HG03159 (cell line): Measurements from ENCODE around the gene DPAGT1.
A peak's percentile ranks its signal among the peaks of the same experiment; 100 is the strongest.
"Not testable (repeated sequence)": the region's sequence is repeated elsewhere in the genome, so short reads cannot be mapped to it uniquely, and the experiment has no call there.

Experiments used
- ATAC-seq: cut with Tn5 transposase; IDR thresholded peaks from one replicate; pipeline ENCODE4 v1.9.1; 2021; ENCODE audit warnings: mild to moderate bottlenecking, moderate library complexity; ENCODE audit not compliant: unreplicated experiment

Gene DPAGT1

DNA sequence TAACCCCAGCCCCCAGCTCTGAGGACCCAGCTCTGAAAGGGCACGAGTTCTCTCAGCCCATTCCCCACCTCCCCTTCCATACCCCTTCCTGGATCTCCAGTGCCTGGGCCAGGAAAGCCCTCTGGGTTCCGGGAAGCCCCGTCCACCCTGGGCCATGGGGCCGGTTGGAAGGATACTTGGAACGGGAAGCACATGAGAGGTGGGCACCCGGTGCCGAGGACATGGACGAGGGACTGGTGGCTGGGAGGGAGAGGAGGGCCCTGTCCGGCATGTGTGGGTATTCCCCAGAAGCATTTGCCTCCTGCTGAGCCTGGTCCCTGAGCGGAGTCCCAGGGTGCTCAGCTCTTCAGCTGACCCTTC is 14.6 kb upstream of the DPAGT1 start:
- ATAC-seq: no peak

GRCh38 chr11:119115484-119116234 is 14.0 kb upstream of the DPAGT1 start:
- no peak for ATAC-seq

- ATAC-seq: no peak
Measured at GRCh38 chr11:119114351-119114750, 12.7 kb upstream of the DPAGT1 start.

GRCh38 chr11:119113716-119114115 is 12.1 kb upstream of the DPAGT1 start:
- ATAC-seq: no peak

GRCh38 chr11:119112314-119113020 is 10.8 kb upstream of the DPAGT1 start:
- ATAC-seq: no peak

DNA sequence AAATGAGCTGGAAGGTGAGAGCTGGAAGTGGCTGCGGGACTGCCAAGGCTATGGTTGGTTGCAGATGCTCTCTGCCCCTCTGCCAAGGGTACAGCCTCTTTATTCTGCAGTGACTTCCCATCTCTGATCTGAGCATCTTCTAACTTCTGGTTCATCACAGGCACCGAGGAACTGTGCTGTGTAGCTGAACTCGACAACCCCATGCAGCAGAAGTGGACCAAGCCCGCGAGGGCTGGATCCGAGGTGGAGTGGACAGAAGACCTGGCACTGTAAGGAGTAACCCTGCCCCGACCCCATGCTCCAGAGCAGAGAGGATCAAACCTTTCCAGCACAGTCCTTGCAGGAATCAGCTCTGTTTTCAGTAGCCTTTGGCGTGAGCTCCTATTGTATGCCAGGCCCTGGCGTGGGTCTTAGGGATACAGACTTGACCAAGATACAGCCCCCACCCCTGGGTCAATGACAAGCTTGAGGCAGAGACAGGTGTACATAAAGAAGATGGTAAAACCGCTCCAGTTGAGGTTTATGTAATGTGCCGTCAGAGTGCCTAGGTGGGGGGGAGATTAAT is 9.8 kb upstream of the DPAGT1 start:
- no peak for ATAC-seq

DNA sequence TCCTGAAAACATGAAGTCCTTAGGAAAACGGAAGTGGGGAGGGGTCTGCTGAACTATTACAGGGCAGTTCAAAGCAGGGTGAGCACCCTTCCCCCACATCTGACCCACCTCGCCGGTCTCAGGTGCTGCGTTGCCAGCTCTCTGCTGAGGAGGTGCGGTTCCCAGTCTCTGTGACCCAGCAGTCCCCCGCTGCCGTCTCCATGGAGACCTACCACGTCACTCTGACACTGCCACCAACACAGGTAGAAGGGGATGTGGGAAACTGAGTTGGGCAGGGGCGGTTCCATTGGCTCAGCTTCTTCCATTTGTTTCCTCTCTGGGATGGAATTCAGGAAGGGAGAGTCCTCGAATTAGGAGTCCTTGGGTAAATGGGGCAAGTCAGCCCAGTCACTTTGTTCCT is 8.8 kb upstream of the DPAGT1 start:
- ATAC-seq: no peak

DNA sequence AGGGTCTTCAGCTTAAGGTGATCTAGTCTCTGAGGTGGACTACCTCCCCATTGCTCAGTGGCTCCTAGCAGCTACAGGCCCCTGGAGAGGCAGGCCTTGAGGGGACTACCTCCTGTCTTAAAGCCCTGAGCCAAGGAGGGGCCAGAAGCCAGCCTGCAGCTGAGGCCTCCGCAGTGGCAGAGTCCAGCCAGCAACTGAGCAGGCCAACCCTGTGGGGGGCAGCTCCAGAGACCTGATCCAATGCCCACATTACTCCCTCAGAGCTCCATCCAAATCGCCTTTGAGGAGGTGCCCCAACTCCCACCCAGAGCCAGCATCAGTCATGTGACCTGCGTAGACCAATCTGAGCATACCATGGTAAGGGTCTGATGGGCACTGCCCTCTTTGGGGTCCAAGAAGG is 8.2 kb upstream of the DPAGT1 start:
- ATAC-seq: no peak

DNA sequence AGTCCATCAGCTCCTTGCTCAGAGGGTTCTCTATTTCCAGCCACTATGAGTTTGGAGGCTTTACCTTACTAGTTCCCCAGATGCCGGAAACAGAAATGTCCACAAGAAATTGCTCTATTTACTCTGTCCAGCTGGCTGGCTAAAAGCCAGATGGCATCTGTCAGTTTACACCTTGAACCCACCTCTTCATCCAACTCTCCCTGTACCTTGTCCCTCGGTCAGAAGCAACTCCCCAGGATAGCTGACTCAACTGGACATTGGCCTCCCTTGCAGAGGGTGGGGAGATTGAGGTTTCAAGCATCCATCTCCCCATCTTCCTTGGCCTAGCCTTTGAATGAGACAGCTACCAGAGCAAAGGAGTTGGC is 7.2 kb upstream of the DPAGT1 start:
- no peak for ATAC-seq

DNA sequence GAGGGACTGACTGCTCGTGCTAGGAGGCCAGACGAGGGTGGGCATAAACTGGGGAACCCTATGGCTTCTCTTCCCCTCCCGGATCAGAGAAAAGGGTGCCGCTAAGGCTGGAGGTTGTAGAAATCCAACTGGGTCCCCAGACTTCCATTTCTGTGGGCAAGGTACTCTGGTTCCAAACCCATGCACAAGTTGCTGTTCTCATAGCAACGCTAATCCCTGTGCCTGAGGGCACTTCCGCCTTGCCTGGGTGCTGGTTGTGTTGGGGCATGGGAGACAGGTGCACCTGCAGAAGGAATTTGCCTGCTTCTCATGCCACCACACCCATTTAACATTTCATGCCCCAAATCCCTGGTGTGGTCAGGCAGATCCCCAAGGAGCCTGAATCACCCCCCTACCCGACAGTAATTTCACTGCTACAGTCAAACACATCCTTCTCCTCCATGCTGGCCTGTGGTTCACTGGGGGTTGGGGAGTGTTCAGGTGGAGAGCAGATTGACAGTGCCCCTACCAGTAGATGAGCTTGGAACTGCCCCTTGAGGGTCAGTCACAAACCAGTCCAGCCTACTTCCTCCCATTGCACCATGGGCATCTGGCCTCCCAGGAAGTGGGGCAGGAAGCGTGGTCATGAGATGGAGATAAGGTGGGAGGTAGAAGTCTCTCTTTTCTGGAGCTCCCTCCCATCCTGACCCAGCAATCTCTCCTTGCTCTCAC is 6.6 kb upstream of the DPAGT1 start:
- no peak for ATAC-seq

DNA sequence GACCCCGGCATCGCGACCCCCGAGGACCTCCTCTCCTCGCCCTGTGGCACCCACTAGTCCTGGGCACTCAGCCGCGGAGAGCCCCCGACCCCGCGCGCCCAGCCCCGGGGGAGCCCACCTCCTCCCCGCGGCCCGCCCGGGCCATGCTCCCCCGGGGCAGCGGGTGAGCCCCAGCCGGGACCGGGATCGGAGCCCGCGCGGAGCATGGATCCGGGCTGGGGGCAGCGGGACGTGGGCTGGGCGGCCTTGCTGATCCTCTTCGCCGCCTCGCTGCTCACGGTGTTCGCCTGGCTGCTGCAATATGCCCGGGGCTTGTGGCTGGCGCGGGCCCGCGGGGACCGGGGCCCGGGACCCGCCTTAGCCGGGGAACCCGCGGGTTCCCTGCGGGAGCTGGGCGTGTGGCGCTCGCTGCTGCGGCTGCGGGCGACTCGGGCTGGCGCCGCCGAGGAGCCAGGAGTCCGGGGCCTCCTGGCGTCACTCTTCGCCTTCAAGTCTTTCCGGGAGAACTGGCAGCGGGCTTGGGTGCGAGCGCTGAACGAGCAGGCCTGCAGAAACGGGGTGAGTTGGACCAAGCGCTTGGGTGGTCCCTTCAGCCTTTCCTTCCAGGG is 6.0 kb upstream of the DPAGT1 start:
- peak; percentile 29 for ATAC-seq

GRCh38 chr11:119106564-119107537 is 5.2 kb upstream of the DPAGT1 start, which contains the start of gene C2CD2L:
Gene C2CD2L (plus strand): TSS chr11:119107344. CDS start chr11:119107742, 398 bp downstream.
- peak; percentile 71 for ATAC-seq

- no peak for ATAC-seq
Measured at GRCh38 chr11:119103793-119104192, 2.1 kb upstream of the DPAGT1 start.

- ATAC-seq: not testable (repeated sequence)
Measured at GRCh38 chr11:119103161-119103664, 1.6 kb upstream of the DPAGT1 start.

DNA sequence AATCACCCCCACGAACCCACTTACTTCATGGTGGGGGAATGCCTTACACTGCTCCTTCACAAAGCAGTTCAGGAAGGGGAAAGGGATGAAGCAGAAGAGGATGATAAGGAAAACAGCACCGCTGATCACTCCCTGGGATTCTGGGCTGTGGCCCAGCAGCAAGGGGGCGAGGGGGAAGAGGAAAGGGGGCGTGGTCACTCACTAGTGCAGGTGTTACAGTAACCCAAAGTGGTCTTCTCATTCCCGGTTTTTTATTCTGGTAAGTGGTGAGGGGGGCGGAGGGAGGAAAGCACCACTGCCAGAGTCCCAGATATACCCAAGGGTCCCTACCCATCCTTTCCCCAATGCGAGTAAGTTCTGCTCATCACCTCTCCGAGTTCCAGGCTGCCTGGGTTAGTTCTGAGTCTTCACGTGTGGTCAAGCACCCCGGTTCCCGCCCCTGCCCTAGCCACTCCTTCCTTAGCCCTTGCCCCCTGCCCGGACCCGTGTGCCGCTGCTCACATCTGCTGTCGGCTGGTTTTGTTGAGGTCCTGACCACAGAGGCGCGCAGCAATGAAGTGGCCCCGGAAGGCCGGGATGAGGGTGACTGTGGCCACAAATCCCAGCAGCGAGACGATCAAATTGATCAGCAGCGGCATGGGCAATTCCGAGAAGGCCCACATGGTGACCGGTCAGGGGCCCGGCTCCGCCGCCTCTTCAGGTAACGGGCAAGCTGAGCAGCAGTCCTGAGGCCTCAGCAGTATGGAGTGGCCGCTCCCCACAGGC is 477 bp downstream of the DPAGT1 start:
- ATAC-seq: peak; percentile 25

GRCh38 chr11:119100246-119100970 is 1.2 kb downstream of the DPAGT1 start:
- no peak for ATAC-seq

- no peak for ATAC-seq
Measured at GRCh38 chr11:119099711-119100110, 1.9 kb downstream of the DPAGT1 start.
